Aorta (tissue), 5 donors: ENCODE results near the gene SENP2. TPM values are rescaled to one million over a fixed set of nuclear protein-coding genes. Genes with fewer than 3 reads are reported as not detected.

ENCODE experiments used
- ATAC-seq: fragments of 200-7000 bp; cut with Tn5 transposase; one replicate; pipeline ENCODE4 v1.9.1; 2022; ENCODE audit warnings: moderate library complexity; ENCODE audit not compliant: low FRiP score
- DNase-seq, 2 donors: peaks; one replicate each; pipeline ENCODE4 v3.0.0-alpha.2; 2020
- H3K27ac ChIP-seq, 2 donors: one replicate each; pipeline ENCODE4 v1.5.1; 2013; ENCODE audit warnings: low read length in 2 of 2, mild to moderate bottlenecking in 2 of 2, moderate library complexity in 2 of 2, control low read depth in 1 of 2, inconsistent platforms in 1 of 2, low read depth in 1 of 2
- H3K27me3 ChIP-seq, 2 donors: one replicate each; pipeline ENCODE4 v1.6.1; 2013; ENCODE audit warnings: control low read depth in 1 of 2, low read length in 1 of 2, mild to moderate bottlenecking in 1 of 2, moderate library complexity in 1 of 2; ENCODE audit not compliant: insufficient read depth in 2 of 2, control insufficient read depth in 1 of 2
- H3K36me3 ChIP-seq, 2 donors: one replicate each; pipeline ENCODE4 v1.6.1; 2013; ENCODE audit warnings: control low read depth in 1 of 2, low read length in 1 of 2, mild to moderate bottlenecking in 1 of 2; ENCODE audit not compliant: insufficient read depth in 2 of 2, control insufficient read depth in 1 of 2
- H3K4me1 ChIP-seq, 2 donors: one replicate each; pipeline ENCODE4 v1.6.1; 2013; ENCODE audit warnings: low read length in 2 of 2, control low read depth in 1 of 2, mild to moderate bottlenecking in 1 of 2, moderate library complexity in 1 of 2; ENCODE audit not compliant: insufficient read depth in 2 of 2, control insufficient read depth in 1 of 2
- H3K4me3 ChIP-seq, 2 donors: one replicate each; pipeline ENCODE4 v1.5.1; 2013; ENCODE audit warnings: low read length in 2 of 2, control low read depth in 1 of 2, mild to moderate bottlenecking in 1 of 2
- H3K9me3 ChIP-seq: one replicate; pipeline ENCODE4 v1.6.1; 2013; ENCODE audit warnings: mild to moderate bottlenecking, low read length; ENCODE audit not compliant: control insufficient read depth
- WGBS, 2 donors: extraction: QIAGEN DNeasy Blood & Tissue Kit; methylation state at CpG; one replicate each; pipeline ENCODE4 v1.1.7; 2013; 5-methylcytosine and 5-hydroxymethylcytosine counted together
- intact Hi-C, 2 donors: fragments of 100-400 bp; cut with DNase I; formaldehyde crosslinking; loops; one replicate each; pipeline versions ENCODE4 v1.14.2 to v1.15.0; 2022
- polyA plus RNA-seq, 2 donors: library from polyadenylated mRNA; stranded (reverse); fragments of 200-250 nt; gene quantifications; one replicate each; pipeline ENCODE4 v1.2.3, GENCODE V29; 2013
- total RNA-seq, 2 donors: library from RNA; stranded (reverse); fragmentation: NEBNext Ultra II Directional; extraction: Animal tissue kit (Norgen Biotek cat#: 25700); gene quantifications; one replicate each; pipeline ENCODE4 v1.2.1, GENCODE V29; 2021
- donor health status: healthy with polysubstance abuse.
- donor health status: Bipolar disorder and iron deficiency.
- donor health status: DM: no; HTN: no; CAD: no.
- donor health status: DM: no; HTN: no; CAD: no.
- donor health status: DM: yes; HTN: yes; CAD: no.

SENP2 gene
- total and polyA plus RNA-seq, 4 donors = 13.6 to 41.6 (median 25.9) TPM

- WGBS, 2 donors = 93 to 95% methylated on average over 5 of the region's 5 CpGs
- H3K9me3 ChIP-seq = no peaks in the 10 kb centered on the region
- DNase-seq (no peak), ATAC-seq (no peak)
- H3K36me3 ChIP-seq = no peaks in the 10 kb centered on the region
- H3K27me3 ChIP-seq = no peaks in the 10 kb centered on the region
- H3K27ac ChIP-seq = no peak overlapping the region
- intact Hi-C loops = no loop called here
- no peak overlapping the region for H3K4me3 ChIP-seq
- H3K4me1 ChIP-seq = no peaks in the 10 kb centered on the region
Observed at GRCh38 chr3:185663929-185664328, 77.8 kb downstream of the SENP2 start.

- no peak overlapping the region for H3K27ac ChIP-seq
- H3K4me1 ChIP-seq = no peaks in the 10 kb centered on the region
- no peaks in the 10 kb centered on the region for H3K27me3 ChIP-seq
- H3K4me3 ChIP-seq = no peak overlapping the region
- 93 to 94% methylated on average over 4 of the region's 4 CpGs for WGBS, 2 donors
- H3K36me3 ChIP-seq = no peaks in the 10 kb centered on the region
- no peak for DNase-seq
- ATAC-seq = no peak
- H3K9me3 ChIP-seq = no peaks in the 10 kb centered on the region
- intact Hi-C loops = no loop called here
Observed at GRCh38 chr3:185667574-185667973, 81.5 kb downstream of the SENP2 start.

GRCh38 chr3:185677146-185677829 lies 91.2 kb downstream of the SENP2 start:
- H3K27me3 ChIP-seq = no peaks in the 10 kb centered on the region
- H3K36me3 ChIP-seq = no peaks in the 10 kb centered on the region
- peaks cover 1% of the 10 kb centered on the region for H3K9me3 ChIP-seq
- no peaks in the 10 kb centered on the region for H3K4me1 ChIP-seq
- H3K27ac ChIP-seq = no peak overlapping the region
- 99 to 100% methylated on average over 1 of the region's 1 CpG for WGBS, 2 donors
- DNase-seq (no peak), ATAC-seq (no peak)
- intact Hi-C loops = no loop called here
- H3K4me3 ChIP-seq = no peak overlapping the region

DNA sequence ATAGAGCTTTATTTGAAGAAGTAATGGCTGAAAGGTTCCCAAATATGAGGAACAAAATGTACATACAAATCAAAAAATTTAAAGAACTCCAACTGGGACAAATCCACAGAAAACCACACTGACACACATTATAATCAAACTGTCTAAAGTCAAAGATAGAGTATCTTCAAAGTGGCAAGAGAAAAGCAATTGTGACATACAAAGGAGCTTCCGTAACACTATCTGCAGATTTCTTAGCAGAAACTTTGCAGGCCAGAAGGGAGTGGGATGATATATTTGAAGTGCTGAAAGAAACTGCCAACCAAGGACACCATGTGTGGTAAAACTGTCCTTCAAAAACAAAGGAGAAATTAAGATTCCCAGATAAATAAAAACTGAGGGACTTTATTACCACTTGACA lies 91.9 kb downstream of the SENP2 start:
- 95 to 96% methylated on average over 1 of the region's 1 CpG for WGBS, 2 donors
- intact Hi-C loops = no loop called here

DNA sequence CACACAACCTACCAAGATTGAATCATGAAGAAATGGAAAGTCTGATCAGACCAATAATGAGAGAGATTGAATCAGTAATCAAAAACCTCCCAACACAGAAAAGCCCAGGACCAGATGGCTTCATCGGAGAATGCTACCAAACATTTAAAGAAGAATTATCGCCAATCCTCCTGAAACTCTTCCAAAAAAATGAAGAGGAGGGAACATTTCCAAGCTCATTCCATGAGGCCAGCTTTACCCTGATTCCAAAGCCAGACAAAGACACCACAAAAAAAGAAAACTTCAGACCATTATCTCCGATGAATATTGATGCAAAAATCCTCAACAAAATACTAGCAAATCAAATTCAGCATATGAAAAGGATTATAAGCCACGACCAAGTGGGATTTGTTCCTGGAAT lies 94.1 kb downstream of the SENP2 start:
- 68 to 75% methylated on average over 4 of the region's 4 CpGs for WGBS, 2 donors
- Histone ChIP-seq H3K27ac (no peak overlapping the region), H3K36me3 (no peaks in the 10 kb centered on the region), H3K9me3 (peaks cover 1% of the 10 kb centered on the region), H3K4me1 (no peaks in the 10 kb centered on the region), H3K27me3 (no peaks in the 10 kb centered on the region), H3K4me3 (no peak overlapping the region)
- intact Hi-C loops = no loop called here
- DNase-seq = no peak
- ATAC-seq = no peak

More for the DNA sequence above, 91.9 kb downstream of the SENP2 start:
- no peak for ATAC-seq
- no peaks in the 10 kb centered on the region for H3K36me3 ChIP-seq
- no peak for DNase-seq
- H3K9me3 ChIP-seq = peaks cover 1% of the 10 kb centered on the region
- no peaks in the 10 kb centered on the region for H3K4me1 ChIP-seq
- H3K27ac ChIP-seq = no peak overlapping the region
- H3K27me3 ChIP-seq = no peaks in the 10 kb centered on the region
- no peak overlapping the region for H3K4me3 ChIP-seq

Other genes with a start within 250 kb of the SENP2 start
- gene MAP3K13, start 223.2 kb upstream of the SENP2 start, total RNA-seq = 10 to 100 TPM; 25.3 to 28.7 TPM
- 10 to 100 TPM; 19.8 to 38.4 TPM for gene MAP3K13, start 223.2 kb upstream of the SENP2 start, polyA plus RNA-seq
- gene TMEM41A, start 87.3 kb upstream of the SENP2 start, total RNA-seq = 10 to 100 TPM; 13.2 to 15.6 TPM
- 1 to 10 TPM; 5.4 to 8.8 TPM for gene TMEM41A, start 87.3 kb upstream of the SENP2 start, polyA plus RNA-seq
- gene LIPH, start 33.7 kb upstream of the SENP2 start, total RNA-seq = under 1 TPM in 1 of 2 donors, not detected in 1; 0.62 TPM
- gene LIPH, start 33.7 kb upstream of the SENP2 start, polyA plus RNA-seq = 1 to 10 TPM in 1 of 2 donors, under 1 TPM in 1; 0.77 to 3.6 TPM
- gene IGF2BP2, start 238.7 kb downstream of the SENP2 start, total RNA-seq = 10 to 100 TPM; 10.0 to 17.5 TPM
- gene IGF2BP2, start 238.7 kb downstream of the SENP2 start, polyA plus RNA-seq = 1 to 10 TPM in 1 of 2 donors, under 1 TPM in 1; 0.18 to 2.3 TPM